Left ventricle myocardium inferior (tissue), 1 donor: ENCODE data around the gene MYH11. TPM values are rescaled to one million over a fixed set of nuclear protein-coding genes. Genes with fewer than 3 reads are reported as not detected.
"Not testable (repeated sequence)": the region's sequence is repeated elsewhere in the genome, so short reads cannot be mapped to it uniquely, and the experiment has no call there.

ENCODE experiments used
- DNase-seq: peaks from one replicate; pipeline ENCODE4 v3.0.0-alpha.2; 2020
- H3K27ac ChIP-seq: fragments of 200-600 bp; replicated peaks from 2 replicates; pipeline ENCODE4 v1.8.0; 2021
- H3K27me3 ChIP-seq: fragments of 200-600 bp; 2 replicates; pipeline ENCODE4 v1.8.0; 2021; ENCODE audit warnings: low read depth
- H3K36me3 ChIP-seq: fragments of 200-600 bp; 2 replicates; pipeline ENCODE4 v1.8.0; 2021
- H3K4me1 ChIP-seq: fragments of 200-600 bp; 2 replicates; pipeline ENCODE4 v1.8.0; 2021
- H3K4me3 ChIP-seq: fragments of 200-600 bp; 2 replicates; pipeline ENCODE4 v1.8.0; 2021; ENCODE audit warnings: mild to moderate bottlenecking, moderate library complexity
- H3K9me3 ChIP-seq: fragments of 200-600 bp; replicated peaks from 2 replicates; pipeline ENCODE4 v1.8.0; 2021
- intact Hi-C: fragments of 100-400 bp; cut with micrococcal nuclease; formaldehyde crosslinking; loops from one replicate; pipeline ENCODE4 v1.11.0; 2022
- total RNA-seq: library from RNA; stranded (reverse); fragmentation: NEBNext Ultra II Directional; extraction: Animal tissue kit (Norgen Biotek cat#: 25700); gene quantifications from one replicate; pipeline ENCODE4 v1.2.1, GENCODE V29; 2021
- TF ChIP-seq, protein P1 (sequence below): fragments of 200-600 bp; IDR thresholded peaks from 2 replicates; pipeline ENCODE4 v1.8.0; 2021; ENCODE audit warnings: antibody characterized with exemption, mild to moderate bottlenecking, borderline replicate concordance
- donor health status: DM: no; HTN: yes; CAD: no; lungs with severe emphysema.

MYH11 gene
- total RNA-seq, 1 donor from 2014 or later, result 15.6 TPM

DNA sequence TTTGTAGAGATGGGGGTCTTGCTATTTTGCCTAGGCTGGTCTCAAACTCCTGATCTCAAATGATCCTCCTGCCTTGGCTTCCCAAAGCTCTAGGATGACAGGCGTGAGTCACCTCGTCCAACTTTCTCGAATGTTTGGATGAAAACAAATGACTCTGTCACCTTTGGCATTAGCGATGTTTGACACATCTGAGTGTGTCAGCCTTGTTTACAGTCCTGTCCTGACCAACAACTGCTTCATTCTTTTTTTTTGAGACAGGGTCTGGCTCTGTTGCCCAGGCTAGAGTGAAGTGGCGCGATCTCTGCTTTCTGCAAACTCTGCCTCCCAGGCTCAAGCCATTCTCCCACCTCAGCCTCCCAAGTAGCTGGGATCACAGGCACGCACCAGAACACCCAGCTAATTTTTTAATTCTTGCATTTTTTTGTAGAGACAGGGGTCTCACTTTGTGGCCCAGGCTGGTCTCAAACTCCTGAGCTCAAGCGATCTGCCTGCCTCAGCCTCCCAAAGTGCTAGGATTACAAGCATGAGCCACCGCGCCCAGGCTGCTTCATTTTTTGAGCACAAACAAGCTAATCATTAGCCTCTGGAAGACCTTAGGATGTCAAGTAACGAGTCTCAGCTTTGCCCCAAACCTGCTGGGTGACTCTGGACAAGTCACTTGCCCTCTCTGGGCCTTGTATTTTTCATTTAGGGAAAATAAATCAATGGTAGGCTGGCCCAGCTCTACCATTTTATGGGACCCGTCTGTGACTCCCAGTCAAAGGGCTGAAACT is 7.4 kb downstream of the MYH11 start:
- Histone ChIP-seq H3K9me3 (no peaks in the 10 kb centered on the region), H3K27ac (no peak overlapping the region), H3K4me3 (no peak overlapping the region), H3K27me3 (peaks cover 37% of the 10 kb centered on the region), H3K36me3 (no peaks in the 10 kb centered on the region), H3K4me1 (no peaks in the 10 kb centered on the region)
- no peak for DNase-seq
- intact Hi-C loops, result no loop called here
- TF ChIP-seq, protein P1, sequence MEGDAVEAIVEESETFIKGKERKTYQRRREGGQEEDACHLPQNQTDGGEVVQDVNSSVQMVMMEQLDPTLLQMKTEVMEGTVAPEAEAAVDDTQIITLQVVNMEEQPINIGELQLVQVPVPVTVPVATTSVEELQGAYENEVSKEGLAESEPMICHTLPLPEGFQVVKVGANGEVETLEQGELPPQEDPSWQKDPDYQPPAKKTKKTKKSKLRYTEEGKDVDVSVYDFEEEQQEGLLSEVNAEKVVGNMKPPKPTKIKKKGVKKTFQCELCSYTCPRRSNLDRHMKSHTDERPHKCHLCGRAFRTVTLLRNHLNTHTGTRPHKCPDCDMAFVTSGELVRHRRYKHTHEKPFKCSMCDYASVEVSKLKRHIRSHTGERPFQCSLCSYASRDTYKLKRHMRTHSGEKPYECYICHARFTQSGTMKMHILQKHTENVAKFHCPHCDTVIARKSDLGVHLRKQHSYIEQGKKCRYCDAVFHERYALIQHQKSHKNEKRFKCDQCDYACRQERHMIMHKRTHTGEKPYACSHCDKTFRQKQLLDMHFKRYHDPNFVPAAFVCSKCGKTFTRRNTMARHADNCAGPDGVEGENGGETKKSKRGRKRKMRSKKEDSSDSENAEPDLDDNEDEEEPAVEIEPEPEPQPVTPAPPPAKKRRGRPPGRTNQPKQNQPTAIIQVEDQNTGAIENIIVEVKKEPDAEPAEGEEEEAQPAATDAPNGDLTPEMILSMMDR, result no peak

GRCh38 chr16:15847611-15848175 is 9.1 kb downstream of the MYH11 start:
- H3K27me3 ChIP-seq, result peaks cover 39% of the 10 kb centered on the region
- H3K9me3 ChIP-seq, result no peaks in the 10 kb centered on the region
- H3K4me3 ChIP-seq, result no peak overlapping the region
- no peak for DNase-seq
- H3K4me1 ChIP-seq, result no peaks in the 10 kb centered on the region
- H3K27ac ChIP-seq, result no peak overlapping the region
- no peaks in the 10 kb centered on the region for H3K36me3 ChIP-seq
- TF ChIP-seq, protein P1, result no peak
- intact Hi-C loops, result no loop called here

DNA sequence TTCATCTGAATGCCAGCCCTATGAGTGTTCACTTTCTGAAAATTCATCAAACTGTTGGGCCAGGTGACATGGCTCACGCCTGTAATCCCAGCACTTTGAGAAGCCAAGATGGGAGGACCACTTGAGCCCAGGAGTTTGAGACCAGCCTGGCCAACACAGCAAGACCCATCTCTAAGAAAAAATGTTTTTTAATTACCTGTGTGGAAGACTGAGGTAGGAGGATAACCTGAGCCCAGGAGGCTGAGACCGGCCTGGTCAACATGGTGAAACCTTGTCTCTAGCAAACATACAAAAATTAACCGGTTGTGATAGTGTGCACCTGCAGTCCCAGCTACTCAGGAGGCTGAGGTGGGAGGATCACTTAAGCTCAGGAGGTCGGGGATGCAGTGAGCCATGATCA is 10.3 kb downstream of the MYH11 start:
- Histone ChIP-seq H3K4me3 (no peak overlapping the region), H3K4me1 (no peaks in the 10 kb centered on the region), H3K27ac (no peak overlapping the region), H3K9me3 (no peaks in the 10 kb centered on the region), H3K27me3 (peaks cover 44% of the 10 kb centered on the region), H3K36me3 (no peaks in the 10 kb centered on the region)
- intact Hi-C loops, result no loop called here
- DNase-seq, result no peak
- TF ChIP-seq, protein P1, result no peak

DNA sequence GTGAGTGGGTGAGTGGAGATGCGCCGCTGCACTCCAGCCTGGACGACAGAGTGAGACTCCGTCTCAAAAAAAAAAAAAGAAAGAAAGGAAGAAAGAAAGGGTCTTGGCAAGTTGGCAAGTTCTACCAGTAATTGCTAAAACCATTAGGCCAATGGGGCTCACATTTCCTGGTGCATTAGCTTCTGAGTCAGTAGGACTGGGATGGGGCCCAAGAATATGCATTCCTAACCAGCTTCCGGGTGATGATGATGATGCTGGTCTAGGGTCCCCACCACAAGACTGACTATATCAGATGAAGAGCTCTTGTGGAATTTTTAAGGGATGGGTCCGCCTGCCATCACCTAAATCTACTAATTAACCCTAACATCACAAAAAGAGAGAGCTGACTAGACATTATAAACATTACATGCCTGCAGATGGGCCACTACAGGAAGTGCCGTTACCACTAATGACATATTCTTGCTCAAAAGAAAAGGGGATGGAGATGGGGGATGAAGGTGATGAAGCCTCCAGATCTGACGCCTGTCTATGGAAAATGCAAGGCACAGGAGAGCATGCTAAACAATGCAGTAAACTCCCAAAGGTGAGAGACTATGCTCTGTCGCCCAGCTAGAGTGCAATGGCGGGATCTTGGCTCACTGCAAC is 13.1 kb downstream of the MYH11 start:
- intact Hi-C loops, result no loop called here
- Histone ChIP-seq H3K27me3 (peaks cover 62% of the 10 kb centered on the region), H3K9me3 (no peaks in the 10 kb centered on the region), H3K27ac (no peak overlapping the region), H3K4me1 (no peaks in the 10 kb centered on the region), H3K36me3 (no peaks in the 10 kb centered on the region), H3K4me3 (no peak overlapping the region)
- TF ChIP-seq, protein P1, result no peak
- DNase-seq, result no peak

GRCh38 chr16:15839204-15839603 is 17.6 kb downstream of the MYH11 start:
- intact Hi-C loops, DNase-seq, H3K27ac ChIP-seq, H3K36me3 ChIP-seq, H3K9me3 ChIP-seq, H3K4me1 ChIP-seq, H3K4me3 ChIP-seq: not testable (repeated sequence)
- H3K27me3 ChIP-seq, result peaks cover 56% of the 10 kb centered on the region

DNA sequence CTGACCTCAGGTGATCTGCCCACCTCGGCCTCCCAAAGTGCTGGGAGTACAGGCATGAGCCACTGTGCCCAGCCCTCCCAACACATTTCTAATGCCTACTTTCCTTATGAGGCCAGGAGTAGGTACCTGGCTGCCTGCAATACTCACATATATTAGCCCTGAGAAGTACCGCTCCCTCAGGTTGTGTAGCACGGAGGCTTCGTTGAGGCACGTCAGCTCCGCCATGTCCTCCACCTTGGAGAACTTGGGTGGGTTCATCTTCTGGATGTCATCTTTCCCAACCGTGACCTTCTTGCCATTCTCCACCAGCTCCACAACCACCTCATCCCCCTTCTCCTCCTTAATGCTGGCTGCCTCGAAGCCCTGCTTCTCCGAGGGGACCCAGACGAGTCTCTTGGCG is 19.1 kb downstream of the MYH11 start:
- Histone ChIP-seq H3K27ac (no peak overlapping the region), H3K27me3 (peaks cover 42% of the 10 kb centered on the region), H3K36me3 (no peaks in the 10 kb centered on the region), H3K9me3 (no peaks in the 10 kb centered on the region), H3K4me3 (no peak overlapping the region), H3K4me1 (peaks cover 4% of the 10 kb centered on the region)
- TF ChIP-seq, protein P1, result no peak
- DNase-seq, result no peak
- intact Hi-C loops, result no loop called here
